H7 (cell line): Measurements from ENCODE around the gene MAST4. TPM values are rescaled to one million over a fixed set of nuclear protein-coding genes. Genes with fewer than 3 reads are reported as not detected.

ENCODE experiments used
- DNase-seq: peaks from one replicate; pipeline ENCODE4 v3.0.0; 2012
- H3K27me3 ChIP-seq: 2 replicates; pipeline ENCODE4 v1.6.0; 2011; ENCODE audit warnings: mild to moderate bottlenecking, low read length; ENCODE audit not compliant: control insufficient read depth, insufficient read depth
- H3K36me3 ChIP-seq: replicated peaks from 2 replicates; pipeline ENCODE4 v1.5.1; 2011; ENCODE audit warnings: low read length; ENCODE audit not compliant: control insufficient read depth, insufficient read depth
- H3K4me3 ChIP-seq: 2 replicates; pipeline ENCODE4 v1.5.1; 2011; ENCODE audit warnings: low read depth, mild to moderate bottlenecking, control low read depth, low read length, moderate library complexity; ENCODE audit not compliant: insufficient read depth
- total RNA-seq: library from RNA; depleted of rRNA; stranded (reverse); fragments of >200 nt; shearing (Covaris generic); gene quantifications from 2 replicates; pipeline ENCODE4 v1.2.3, GENCODE V29; 2014

MAST4 gene
- total RNA-seq, 1 experiment from 2014 or later = 1.6 TPM

GRCh38 chr5:66979738-66980137 lies 383.5 kb downstream of the MAST4 start:
- DNase-seq = no peak
- Histone ChIP-seq H3K36me3 (no peaks in the 10 kb centered on the region), H3K4me3 (no peak overlapping the region), H3K27me3 (no peaks in the 10 kb centered on the region)

- no peaks in the 10 kb centered on the region for H3K36me3 ChIP-seq
- no peaks in the 10 kb centered on the region for H3K27me3 ChIP-seq
- H3K4me3 ChIP-seq = no peak overlapping the region
- DNase-seq = no peak
Measured at GRCh38 chr5:66981266-66982055, 385.3 kb downstream of the MAST4 start.

GRCh38 chr5:66982056-66982387 lies 385.8 kb downstream of the MAST4 start:
- DNase-seq = no peak
- Histone ChIP-seq H3K36me3 (no peaks in the 10 kb centered on the region), H3K27me3 (no peaks in the 10 kb centered on the region), H3K4me3 (no peak overlapping the region)

- no peak for DNase-seq
- Histone ChIP-seq H3K4me3 (no peak overlapping the region), H3K27me3 (no peaks in the 10 kb centered on the region), H3K36me3 (no peaks in the 10 kb centered on the region)
Measured at GRCh38 chr5:66982470-66982869, 386.3 kb downstream of the MAST4 start.

GRCh38 chr5:66985417-66985816 lies 389.2 kb downstream of the MAST4 start:
- Histone ChIP-seq H3K36me3 (no peaks in the 10 kb centered on the region), H3K4me3 (no peak overlapping the region), H3K27me3 (no peaks in the 10 kb centered on the region)
- no peak for DNase-seq

- DNase-seq = no peak
- Histone ChIP-seq H3K27me3 (no peaks in the 10 kb centered on the region), H3K36me3 (no peaks in the 10 kb centered on the region), H3K4me3 (no peak overlapping the region)
Measured at GRCh38 chr5:66986009-66986408, 389.8 kb downstream of the MAST4 start.

GRCh38 chr5:66986534-66986933 lies 390.3 kb downstream of the MAST4 start:
- no peak overlapping the region for H3K4me3 ChIP-seq
- no peak for DNase-seq

GRCh38 chr5:66987126-66987525 lies 390.9 kb downstream of the MAST4 start:
- no peaks in the 10 kb centered on the region for H3K36me3 ChIP-seq
- DNase-seq = no peak
- H3K27me3 ChIP-seq = no peaks in the 10 kb centered on the region
- no peak overlapping the region for H3K4me3 ChIP-seq

More at GRCh38 chr5:66986534-66986933, 390.3 kb downstream of the MAST4 start:
- Histone ChIP-seq H3K36me3 (no peaks in the 10 kb centered on the region), H3K27me3 (no peaks in the 10 kb centered on the region)

GRCh38 chr5:66987540-66987939 lies 391.3 kb downstream of the MAST4 start:
- no peak for DNase-seq
- H3K36me3 ChIP-seq = no peaks in the 10 kb centered on the region
- H3K27me3 ChIP-seq = no peaks in the 10 kb centered on the region
- H3K4me3 ChIP-seq = no peak overlapping the region

GRCh38 chr5:66987949-66988838 lies 392.0 kb downstream of the MAST4 start:
- Histone ChIP-seq H3K4me3 (no peak overlapping the region), H3K36me3 (no peaks in the 10 kb centered on the region), H3K27me3 (no peaks in the 10 kb centered on the region)
- DNase-seq = peak; percentile 26

GRCh38 chr5:66989286-66989685 lies 393.1 kb downstream of the MAST4 start:
- Histone ChIP-seq H3K36me3 (no peaks in the 10 kb centered on the region), H3K27me3 (no peaks in the 10 kb centered on the region), H3K4me3 (no peak overlapping the region)
- DNase-seq = no peak

GRCh38 chr5:66989781-66990180 lies 393.6 kb downstream of the MAST4 start:
- DNase-seq = no peak
- Histone ChIP-seq H3K36me3 (no peaks in the 10 kb centered on the region), H3K4me3 (no peak overlapping the region), H3K27me3 (no peaks in the 10 kb centered on the region)

GRCh38 chr5:66991746-66992145 lies 395.6 kb downstream of the MAST4 start:
- no peak for DNase-seq
- H3K36me3 ChIP-seq = no peaks in the 10 kb centered on the region
- no peaks in the 10 kb centered on the region for H3K27me3 ChIP-seq
- no peak overlapping the region for H3K4me3 ChIP-seq

GRCh38 chr5:66992547-66992946 lies 396.4 kb downstream of the MAST4 start:
- no peak for DNase-seq
- Histone ChIP-seq H3K4me3 (no peak overlapping the region), H3K27me3 (no peaks in the 10 kb centered on the region), H3K36me3 (no peaks in the 10 kb centered on the region)

GRCh38 chr5:66993448-66993847 lies 397.3 kb downstream of the MAST4 start:
- Histone ChIP-seq H3K36me3 (no peaks in the 10 kb centered on the region), H3K27me3 (no peaks in the 10 kb centered on the region), H3K4me3 (no peak overlapping the region)
- DNase-seq = no peak
